Gastroesophageal sphincter (tissue), 3 donors: ENCODE data around the gene SPOCK3.

Experiments
- CTCF ChIP-seq, 4 experiments: fragments of 200-600 bp in 2 of 4; fragments of 450-650 bp in 2 of 4; sonication (generic) in 1 of 4; IDR thresholded peaks; one replicate each; pipeline ENCODE4 v1.5.1; 2017 to 2019; ENCODE audit warnings: antibody characterized with exemption in 4 of 4, mild to moderate bottlenecking in 2 of 4, moderate library complexity in 2 of 4
- POLR2A ChIP-seq, 2 donors: fragments of 450-650 bp; IDR thresholded peaks; one replicate each; pipeline ENCODE4 v1.6.1; 2017; ENCODE audit warnings: antibody characterized with exemption in 2 of 2, mild to moderate bottlenecking in 2 of 2, moderate library complexity in 1 of 2
- POLR2AphosphoS5 ChIP-seq: sonication (generic); formaldehyde crosslinking; IDR thresholded peaks from one replicate; pipeline ENCODE4 v1.6.1; 2017; ENCODE audit warnings: antibody characterized with exemption

- TF ChIP-seq POLR2A (IDR thresholded peaks at IDR 0.05) (no peak), CTCF (IDR thresholded peaks at IDR 0.05) (no peak), POLR2AphosphoS5 (no peak)
Observed at GRCh38 chr4:167190379-167190778, 43.9 kb downstream of the SPOCK3 start.
